ENCODE measurements around the gene SUPT6H.

Gene SUPT6H

GRCh38 chr17:28661635-28662526 lies at the start of gene SUPT6H, which contains the start of gene SDF2:
Gene SUPT6H, plus strand, starts transcription at chr17:28662205. Its CDS starts 11,197 bp downstream, at chr17:28673402.
Gene SDF2, minus strand, starts transcription at chr17:28661906. Its CDS starts 30 bp downstream, at chr17:28661876.
- peak; percentile 97 to 98 for DNase-seq

GRCh38 chr17:28612531-28612930 lies 49.5 kb upstream of the SUPT6H start:
- no peak for DNase-seq

- DNase-seq = peak; percentile 15 to 43
These were observed 48.8 kb upstream of the SUPT6H start for GRCh38 chr17:28612936-28613872.

GRCh38 chr17:28613931-28614381 lies 48.0 kb upstream of the SUPT6H start, which contains the start of gene RSKR:
Gene RSKR, minus strand, starts transcription at chr17:28614185. Its CDS starts 24 bp downstream, at chr17:28614161.
- no peak for DNase-seq

- DNase-seq = no peak
These were observed 46.6 kb upstream of the SUPT6H start for GRCh38 chr17:28615260-28615940.

GRCh38 chr17:28616281-28616680 lies 45.7 kb upstream of the SUPT6H start:
- DNase-seq = no peak

GRCh38 chr17:28618464-28618863 lies 43.5 kb upstream of the SUPT6H start:
- no peak for DNase-seq

GRCh38 chr17:28620010-28620409 lies 42.0 kb upstream of the SUPT6H start:
- DNase-seq = no peak

GRCh38 chr17:28622186-28622585 lies 39.8 kb upstream of the SUPT6H start:
- no peak for DNase-seq

GRCh38 chr17:28623696-28624095 lies 38.3 kb upstream of the SUPT6H start:
- no peak for DNase-seq

- DNase-seq = no peak
These were observed 37.9 kb upstream of the SUPT6H start for GRCh38 chr17:28624148-28624547.

- DNase-seq = no peak
These were observed 35.2 kb upstream of the SUPT6H start for GRCh38 chr17:28626818-28627217.

- DNase-seq = no peak
These were observed 27.7 kb upstream of the SUPT6H start for GRCh38 chr17:28634206-28634865.

GRCh38 chr17:28635506-28635905 lies 26.5 kb upstream of the SUPT6H start:
- DNase-seq = no peak

- DNase-seq = no peak
These were observed 20.4 kb upstream of the SUPT6H start for GRCh38 chr17:28641579-28641978.

- DNase-seq = peak; percentile 40 to 50
These were observed 17.8 kb upstream of the SUPT6H start for GRCh38 chr17:28643983-28644786.

GRCh38 chr17:28644787-28645575 lies 17.0 kb upstream of the SUPT6H start, which contains the start of gene BLTP2:
Gene BLTP2, minus strand, starts transcription at chr17:28645158. Its CDS starts 102 bp downstream, at chr17:28645056.
- peak; percentile 95 to 96 for DNase-seq

- DNase-seq = peak; percentile 20 to 27
These were observed 16.4 kb upstream of the SUPT6H start for GRCh38 chr17:28645576-28645939.

GRCh38 chr17:28646039-28646754 lies 15.8 kb upstream of the SUPT6H start:
- no peak for DNase-seq

All from stimulated activated CD4-positive, alpha-beta T cell treated with anti-CD3 and anti-CD28 coated beads, Interleukin-2, amount 100 ng/mL, for 24 hours (primary cell).